A172 (cell line): ENCODE data around the gene OR51A7. TPM values are rescaled to one million over a fixed set of nuclear protein-coding genes. Genes with fewer than 3 reads are reported as not detected.
A peak's percentile ranks its signal among the peaks of the same experiment; 100 is the strongest.
"Not testable (repeated sequence)": the region's sequence is repeated elsewhere in the genome, so short reads cannot be mapped to it uniquely, and the experiment has no call there.

Source experiments
- DNase-seq: peaks from one replicate; pipeline ENCODE4 v3.0.0-alpha.2; 2015; ENCODE audit warnings: low spot score
- total RNA-seq: library from RNA; depleted of rRNA; stranded (reverse); fragments of >200 nt; shearing (Covaris generic); gene quantifications from 2 replicates; pipeline ENCODE4 v1.2.3, GENCODE V29; 2014; rRNA removed

Gene OR51A7, protein sequence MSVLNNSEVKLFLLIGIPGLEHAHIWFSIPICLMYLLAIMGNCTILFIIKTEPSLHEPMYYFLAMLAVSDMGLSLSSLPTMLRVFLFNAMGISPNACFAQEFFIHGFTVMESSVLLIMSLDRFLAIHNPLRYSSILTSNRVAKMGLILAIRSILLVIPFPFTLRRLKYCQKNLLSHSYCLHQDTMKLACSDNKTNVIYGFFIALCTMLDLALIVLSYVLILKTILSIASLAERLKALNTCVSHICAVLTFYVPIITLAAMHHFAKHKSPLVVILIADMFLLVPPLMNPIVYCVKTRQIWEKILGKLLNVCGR
- total RNA-seq = not detected in 2 replicates

DNA sequence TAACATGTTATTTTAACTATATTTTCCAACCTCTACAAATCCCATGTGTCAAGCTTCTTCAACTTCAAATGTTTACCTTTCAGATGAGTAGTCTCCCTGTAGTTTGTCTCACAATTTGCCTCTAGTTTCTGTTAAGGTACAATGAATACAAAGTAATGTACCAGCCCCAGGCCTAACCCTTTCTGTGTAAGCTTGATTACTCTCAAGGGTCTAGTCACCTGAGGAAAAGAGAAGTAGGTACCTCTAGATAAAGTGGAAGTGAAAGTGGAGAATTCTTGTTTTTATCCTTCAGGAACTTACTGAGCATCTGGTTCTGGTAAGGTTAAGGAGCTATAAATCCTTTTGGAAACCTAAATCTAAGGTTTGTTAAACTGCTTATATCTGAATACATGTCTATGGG lies at the start of gene OR51A7:
OR51A7 (plus strand) TSS at position 300 of the 400 bp plus-strand sequence. CDS start 3,587 bp downstream, outside the sequence.
- DNase-seq = no peak

- not testable (repeated sequence) for DNase-seq
Measured at GRCh38 chr11:4854286-4854685, 49.3 kb upstream of the OR51A7 start.

- DNase-seq = no peak
Measured at GRCh38 chr11:4862447-4863236, 40.9 kb upstream of the OR51A7 start.

DNA sequence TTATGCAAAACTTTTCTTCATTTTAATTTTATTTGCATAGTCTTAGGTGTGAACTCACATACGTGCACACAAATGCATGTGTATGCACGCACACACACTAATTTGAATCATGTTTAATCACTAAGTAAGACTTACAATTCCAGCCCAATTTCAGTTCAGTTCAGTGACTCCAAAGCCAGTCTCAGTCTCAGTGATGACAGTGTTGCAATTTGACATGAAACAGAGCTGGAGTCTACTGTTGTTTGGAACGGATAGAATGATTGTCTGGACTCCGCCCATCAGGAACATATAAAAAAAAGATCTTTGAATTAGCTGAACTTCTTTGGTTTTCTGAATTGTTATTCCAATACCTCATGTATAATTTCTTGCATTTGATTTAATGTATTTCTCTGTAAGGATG lies 39.7 kb upstream of the OR51A7 start:
- DNase-seq = no peak

DNA sequence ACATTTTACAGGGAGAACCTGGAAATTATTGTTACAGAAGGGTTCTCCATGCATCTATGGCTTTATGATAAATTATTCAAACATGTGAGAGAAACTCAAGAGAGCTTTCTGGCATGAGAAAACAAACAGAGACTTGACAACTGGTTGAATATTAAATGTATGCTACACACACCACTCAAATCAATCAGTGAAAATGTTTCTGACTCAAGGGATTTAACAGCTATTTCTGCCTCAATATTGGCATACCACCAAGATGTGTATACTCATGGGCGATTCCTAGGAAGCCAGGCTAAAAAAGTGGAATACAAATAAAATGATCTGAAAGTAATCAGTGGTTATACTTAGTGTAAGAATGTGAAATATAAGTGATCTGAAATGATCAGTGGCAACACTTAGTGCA lies 37.7 kb upstream of the OR51A7 start:
- DNase-seq = no peak

- DNase-seq = no peak
Measured at GRCh38 chr11:4881188-4881587, 22.4 kb upstream of the OR51A7 start.

GRCh38 chr11:4881860-4882500 lies 21.6 kb upstream of the OR51A7 start, which contains the start of gene OR51T1:
OR51T1 (plus strand) TSS chr11:4881900; CDS start chr11:4881900, 0 bp downstream.
- DNase-seq = no peak

DNA sequence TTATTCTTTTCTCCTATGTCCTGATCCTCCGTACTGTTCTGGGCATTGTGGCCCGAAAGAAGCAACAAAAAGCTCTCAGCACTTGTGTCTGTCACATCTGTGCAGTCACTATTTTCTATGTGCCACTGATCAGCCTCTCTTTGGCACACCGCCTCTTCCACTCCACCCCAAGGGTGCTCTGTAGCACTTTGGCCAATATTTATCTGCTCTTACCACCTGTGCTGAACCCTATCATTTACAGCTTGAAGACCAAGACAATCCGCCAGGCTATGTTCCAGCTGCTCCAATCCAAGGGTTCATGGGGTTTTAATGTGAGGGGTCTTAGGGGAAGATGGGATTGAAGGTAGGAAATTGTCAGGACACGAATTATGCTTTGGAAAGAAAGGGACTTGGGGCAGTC lies 21.0 kb upstream of the OR51A7 start:
- DNase-seq = no peak

GRCh38 chr11:4884361-4884760 lies 19.2 kb upstream of the OR51A7 start:
- no peak for DNase-seq

GRCh38 chr11:4886186-4886585 lies 17.4 kb upstream of the OR51A7 start:
- DNase-seq = no peak

DNA sequence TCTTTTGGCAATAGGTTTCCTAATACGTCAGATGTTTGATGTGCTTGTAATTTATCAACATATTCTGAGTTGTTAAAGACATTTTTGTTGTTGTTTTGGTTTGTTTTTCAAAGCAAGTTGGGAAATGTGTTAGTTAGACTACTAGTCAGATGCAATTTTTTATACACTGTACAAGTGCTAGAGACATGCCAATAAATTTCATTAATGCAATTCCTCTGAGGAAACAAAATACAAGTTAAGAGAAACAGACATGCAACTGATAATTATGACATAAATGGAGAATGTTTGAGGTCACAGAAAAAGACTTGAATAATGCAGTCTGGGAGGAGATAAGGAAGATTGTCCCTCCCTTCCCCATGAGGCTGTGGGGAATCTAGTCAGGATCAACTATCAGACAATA lies 16.0 kb upstream of the OR51A7 start:
- no peak for DNase-seq

DNA sequence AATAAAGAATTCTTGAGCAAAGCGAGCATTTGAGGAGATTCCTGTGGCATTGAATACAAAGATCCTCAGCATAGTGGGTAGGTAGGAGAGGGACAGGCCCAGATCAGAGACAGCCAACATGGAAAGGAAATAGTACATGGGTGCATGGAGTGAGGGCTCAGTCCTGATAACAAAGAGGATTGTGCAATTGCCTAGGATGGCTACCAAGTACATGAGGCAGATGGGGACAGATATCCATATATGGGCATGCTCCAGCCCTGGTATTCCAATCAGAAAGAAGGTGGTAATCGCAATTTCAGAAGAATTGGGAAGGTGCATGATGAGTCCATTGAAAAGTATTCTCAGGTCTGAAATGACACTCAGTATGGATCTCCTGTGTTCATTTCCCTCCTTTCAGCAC lies 13.3 kb upstream of the OR51A7 start:
- DNase-seq = no peak

DNA sequence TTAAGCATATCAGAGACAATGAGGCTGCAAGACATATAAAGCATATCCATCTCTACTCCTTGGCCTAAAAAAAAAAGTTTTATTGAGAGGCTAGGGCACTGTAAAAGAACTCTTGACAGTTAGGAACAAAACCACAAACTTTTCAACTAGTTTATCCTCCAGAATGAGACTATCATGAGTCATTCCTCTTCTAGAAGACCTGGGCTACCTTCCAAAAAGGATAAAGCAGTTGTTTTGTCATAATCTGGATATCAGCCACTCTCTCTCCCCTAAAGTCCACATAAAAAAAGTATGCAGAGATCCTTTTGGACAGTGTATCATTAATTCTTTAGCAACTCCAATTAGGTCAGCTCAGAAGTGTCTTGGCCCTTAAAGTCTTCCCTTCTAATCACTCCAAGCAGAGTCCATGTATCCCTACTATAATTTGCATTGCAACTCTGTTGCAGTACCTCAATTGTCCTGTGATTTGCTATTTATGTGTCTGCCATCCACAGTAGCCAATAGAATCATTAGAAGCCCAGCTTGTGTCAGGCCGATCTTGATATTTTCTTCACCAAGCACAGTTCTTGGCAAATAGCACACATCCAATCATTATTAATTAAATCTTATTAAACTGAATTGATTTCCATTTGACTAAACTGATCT lies 11.5 kb upstream of the OR51A7 start:
- peak; percentile 73 for DNase-seq

DNA sequence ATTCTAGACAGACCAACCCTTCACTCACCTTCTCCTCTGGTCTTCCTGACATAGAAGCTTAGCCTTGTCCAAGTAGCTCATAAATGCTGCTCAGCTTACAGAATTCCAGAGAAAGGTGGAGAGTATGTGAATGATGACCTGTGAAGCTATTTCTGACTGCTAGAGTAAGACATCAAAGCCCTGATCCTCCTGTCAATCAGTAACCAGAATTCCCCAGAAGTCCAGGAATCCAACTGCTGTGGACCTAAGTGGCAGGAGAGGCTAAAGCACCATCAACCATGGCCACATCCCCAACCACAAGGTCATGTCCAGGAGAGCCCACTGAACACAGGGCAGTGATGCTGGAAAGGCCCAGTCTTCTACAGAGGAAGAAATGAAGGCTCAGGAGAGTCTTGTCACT lies 13.0 kb downstream of the OR51A7 start:
- DNase-seq = no peak

DNA sequence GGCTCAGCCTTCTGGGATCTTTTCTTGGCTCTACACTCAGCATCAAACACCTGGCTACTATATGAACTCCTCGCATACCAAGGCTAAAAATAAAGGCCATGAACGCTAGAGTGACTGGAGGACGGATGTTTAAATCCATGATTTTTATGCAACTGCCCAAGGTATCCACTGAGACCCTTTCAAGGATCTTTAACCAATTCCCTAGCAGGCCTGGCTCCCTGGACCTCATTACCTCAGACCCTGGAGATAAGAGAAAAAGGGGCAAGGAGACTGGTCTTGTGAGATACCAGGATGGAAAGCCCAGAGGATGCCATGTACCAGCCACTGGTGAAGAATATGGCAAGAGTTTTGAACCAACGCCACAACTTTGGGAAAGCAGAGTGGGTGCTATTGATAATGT lies 15.7 kb downstream of the OR51A7 start, which contains the start of gene OR51G2:
OR51G2 (minus strand) TSS at position 101 of the 400 bp plus-strand sequence. CDS start 3,687 bp downstream, outside the sequence.
- DNase-seq = no peak

GRCh38 chr11:4921796-4922195 lies 18.2 kb downstream of the OR51A7 start:
- DNase-seq = no peak

GRCh38 chr11:4922304-4922703 lies 18.7 kb downstream of the OR51A7 start:
- DNase-seq = no peak

- no peak for DNase-seq
Measured at GRCh38 chr11:4924239-4924638, 20.7 kb downstream of the OR51A7 start, which contains the start of gene OR51G1. OR51G1 (minus strand) TSS chr11:4924339; CDS start chr11:4924339, 0 bp downstream.

DNA sequence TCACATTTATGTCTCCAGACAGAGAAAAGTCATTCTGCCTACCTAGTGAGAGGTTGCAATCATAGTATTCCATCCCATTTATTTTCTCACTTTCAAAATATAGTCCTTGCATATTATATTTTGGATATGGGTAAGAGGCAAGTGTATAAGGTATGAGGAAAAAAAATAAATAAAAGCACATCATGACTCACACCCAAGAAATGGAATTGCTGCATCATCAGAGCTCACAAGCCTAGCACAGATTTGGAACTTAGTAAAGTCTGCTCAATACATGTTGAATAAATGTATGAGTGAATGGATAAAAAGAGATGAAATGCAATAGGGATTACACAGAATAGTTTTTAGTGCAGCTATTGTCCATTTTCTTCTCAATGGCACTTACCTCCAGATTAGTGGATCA lies 23.0 kb downstream of the OR51A7 start:
- no peak for DNase-seq

DNA sequence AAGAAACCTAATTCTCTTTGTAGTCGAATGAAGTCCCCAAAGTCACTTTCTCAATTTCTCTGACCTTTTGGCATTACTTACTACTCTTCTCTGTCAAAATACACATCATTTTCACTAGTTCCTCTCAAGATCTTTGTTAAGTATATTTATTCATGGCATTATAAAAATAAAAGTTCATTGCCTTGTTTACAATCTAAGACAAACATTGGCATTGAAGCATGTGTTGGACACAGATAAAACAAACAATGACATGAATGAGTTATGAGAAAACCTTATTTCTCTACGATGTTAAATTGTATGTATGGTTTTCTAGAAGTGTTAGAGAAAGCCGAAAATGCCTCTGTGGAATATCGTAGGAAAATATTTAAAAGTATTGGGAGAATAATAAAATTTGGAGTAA lies 29.2 kb downstream of the OR51A7 start:
- no peak for DNase-seq

- no peak for DNase-seq
Measured at GRCh38 chr11:4936745-4937144, 33.2 kb downstream of the OR51A7 start.

DNA sequence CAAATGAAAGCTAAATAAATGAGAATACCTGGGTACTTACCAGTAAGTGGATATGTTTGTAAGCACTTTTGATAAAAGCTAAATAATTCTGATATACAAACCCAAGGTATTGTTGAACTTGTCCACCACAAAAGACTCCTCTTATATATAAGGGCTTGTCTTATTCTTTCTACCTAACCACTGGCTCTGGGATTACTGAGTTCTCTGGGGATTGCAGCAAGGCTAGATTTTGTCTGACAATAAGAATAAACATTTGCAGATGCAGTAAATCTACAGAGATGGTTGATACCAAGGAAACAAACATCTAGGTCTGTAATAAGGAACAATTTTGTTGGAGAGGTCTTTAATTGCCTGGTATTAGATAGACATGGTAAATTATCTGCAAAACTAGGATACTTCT lies 43.9 kb downstream of the OR51A7 start, which contains the start of gene OR51A4:
OR51A4 (minus strand) TSS at position 101 of the 400 bp plus-strand sequence. CDS start 505 bp downstream, outside the sequence.
- no peak for DNase-seq
